T-helper 9 cell (primary cell): ENCODE results near the gene XK.
"Not testable (repeated sequence)": the region's sequence is repeated elsewhere in the genome, so short reads cannot be mapped to it uniquely, and the experiment has no call there.

ENCODE experiments used
- DNase-seq: peaks from one replicate; pipeline ENCODE4 v3.0.0-alpha.2; 2020

The XK gene

GRCh38 chrX:37757082-37757481, 71.5 kb downstream of the XK start:
- DNase-seq = no peak

- DNase-seq = no peak
Measured at GRCh38 chrX:37759351-37759750, 73.8 kb downstream of the XK start.

- DNase-seq = no peak
Measured at GRCh38 chrX:37759878-37760418, 74.4 kb downstream of the XK start.

GRCh38 chrX:37763400-37763799, 77.8 kb downstream of the XK start:
- no peak for DNase-seq

GRCh38 chrX:37765507-37765906, 79.9 kb downstream of the XK start:
- DNase-seq = no peak

- no peak for DNase-seq
Measured at GRCh38 chrX:37767430-37767829, 81.8 kb downstream of the XK start.

- not testable (repeated sequence) for DNase-seq
Measured at GRCh38 chrX:37768866-37769265, 83.3 kb downstream of the XK start.

- DNase-seq = no peak
Measured at GRCh38 chrX:37776283-37776986, 90.8 kb downstream of the XK start.

GRCh38 chrX:37776987-37777325, 91.4 kb downstream of the XK start:
- no peak for DNase-seq

GRCh38 chrX:37779857-37780256, 94.3 kb downstream of the XK start, which contains the start of gene CYBB:
TSS of gene CYBB (plus strand) at chrX:37780059. CDS start at chrX:37780078, 19 bp downstream.
- DNase-seq = no peak

GRCh38 chrX:37781081-37781480, 95.5 kb downstream of the XK start:
- no peak for DNase-seq
